T1000 (cell line): ENCODE results near the gene F7.

Experiments
- DNase-seq: peaks from one replicate; lab custom pipeline; 2025; ENCODE audit warnings: mixed read lengths; lab: John Stamatoyannopoulos, UW

Gene F7

DNA sequence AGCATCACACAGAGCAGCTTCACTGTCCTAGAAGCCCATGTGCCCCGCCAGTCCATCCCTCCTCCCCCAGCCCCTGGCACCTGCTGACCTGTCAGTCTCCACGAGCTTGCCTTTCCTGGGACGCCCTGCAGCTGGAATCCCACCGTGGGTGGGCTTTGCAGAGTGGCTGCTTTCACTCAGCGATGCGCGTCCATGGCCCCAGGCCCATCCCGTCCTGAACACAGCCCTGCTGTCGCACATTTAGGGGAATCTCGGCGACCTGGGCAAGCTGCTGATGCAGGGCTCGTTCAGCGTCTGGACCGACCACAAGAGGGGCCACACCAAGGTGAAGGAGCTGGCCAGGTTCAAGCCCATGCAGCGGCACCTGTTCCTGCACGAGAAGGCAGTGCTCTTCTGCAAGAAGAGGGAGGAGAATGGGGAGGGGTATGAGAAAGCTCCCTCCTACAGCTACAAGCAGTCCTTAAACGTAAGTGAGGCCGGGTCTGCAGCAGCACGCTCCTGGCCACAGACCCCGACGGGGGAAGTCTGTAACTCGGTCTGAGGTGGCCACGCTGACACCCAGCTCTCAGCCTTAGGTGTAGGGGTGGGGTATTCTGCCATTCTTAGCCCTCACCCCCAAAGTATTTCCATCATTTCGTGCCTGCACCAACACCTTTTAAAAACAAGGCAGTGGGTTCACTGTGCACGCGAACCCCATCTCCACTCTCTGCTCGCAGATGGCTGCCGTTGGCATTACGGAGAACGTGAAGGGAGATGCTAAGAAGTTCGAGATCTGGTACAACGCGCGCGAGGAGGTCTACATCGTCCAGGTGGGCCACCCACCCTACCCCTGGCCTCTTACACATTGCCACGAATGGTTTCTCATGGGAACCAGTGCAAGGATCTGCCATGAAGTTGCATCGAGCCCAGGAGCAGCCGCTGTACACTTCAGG lies 18.3 kb upstream of the F7 start:
- DNase-seq, result no peak

- no peak for DNase-seq
These were observed 17.5 kb upstream of the F7 start for GRCh38 chr13:113087923-113088690.

- no peak for DNase-seq
These were observed 16.9 kb upstream of the F7 start for GRCh38 chr13:113088691-113089020.

- no peak for DNase-seq
These were observed 15.7 kb upstream of the F7 start for GRCh38 chr13:113089693-113090414.

- DNase-seq, result no peak
These were observed 15.2 kb upstream of the F7 start for GRCh38 chr13:113090415-113090770.

GRCh38 chr13:113090806-113091205 lies 14.8 kb upstream of the F7 start:
- no peak for DNase-seq

GRCh38 chr13:113091211-113091771 lies 14.3 kb upstream of the F7 start:
- no peak for DNase-seq

- DNase-seq, result no peak
These were observed 13.5 kb upstream of the F7 start for GRCh38 chr13:113091891-113092775.

- DNase-seq, result no peak
These were observed 12.6 kb upstream of the F7 start for GRCh38 chr13:113092776-113093579.

DNA sequence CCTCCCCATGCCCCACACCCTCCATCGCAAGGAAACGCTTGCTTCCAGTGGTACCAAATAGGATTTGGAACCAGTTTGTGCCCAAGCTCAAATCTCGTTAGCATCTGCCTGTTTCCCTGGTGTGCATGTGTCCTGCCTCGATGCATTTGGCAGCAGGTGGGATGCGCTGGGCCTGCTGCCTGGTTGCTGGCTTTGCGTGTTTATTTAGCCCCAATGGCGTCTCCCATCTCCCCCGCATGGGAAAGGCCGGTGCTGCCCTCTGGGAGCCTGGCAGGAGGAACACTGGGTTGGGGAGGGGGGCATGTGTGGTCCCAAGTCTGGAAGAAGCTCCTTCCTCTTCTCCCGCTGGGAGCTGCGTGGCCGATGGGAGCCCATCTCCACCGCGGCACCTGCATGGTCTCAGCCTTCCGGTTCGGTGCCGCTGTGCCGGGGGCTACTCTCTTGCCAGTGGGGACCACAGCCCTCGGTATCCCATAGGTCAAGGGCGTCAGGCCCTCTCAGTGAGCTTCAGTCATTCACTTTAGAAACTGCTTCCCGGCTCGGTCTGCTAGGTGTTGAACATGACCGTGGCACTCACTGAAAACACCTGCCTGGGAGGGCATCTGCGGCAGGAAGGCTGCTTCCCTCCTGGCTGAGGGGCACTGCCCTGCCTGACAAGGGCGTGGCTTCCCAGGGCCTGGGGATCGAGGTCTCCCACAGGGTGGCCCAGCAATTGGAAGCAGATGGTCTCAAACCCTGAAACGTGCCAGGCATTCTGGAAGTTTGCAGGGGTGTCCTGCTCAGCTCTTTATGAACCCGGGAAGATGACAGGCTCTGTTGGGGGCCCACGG lies 11.8 kb upstream of the F7 start:
- DNase-seq, result no peak

GRCh38 chr13:113094410-113094800 lies 11.2 kb upstream of the F7 start:
- no peak for DNase-seq

DNA sequence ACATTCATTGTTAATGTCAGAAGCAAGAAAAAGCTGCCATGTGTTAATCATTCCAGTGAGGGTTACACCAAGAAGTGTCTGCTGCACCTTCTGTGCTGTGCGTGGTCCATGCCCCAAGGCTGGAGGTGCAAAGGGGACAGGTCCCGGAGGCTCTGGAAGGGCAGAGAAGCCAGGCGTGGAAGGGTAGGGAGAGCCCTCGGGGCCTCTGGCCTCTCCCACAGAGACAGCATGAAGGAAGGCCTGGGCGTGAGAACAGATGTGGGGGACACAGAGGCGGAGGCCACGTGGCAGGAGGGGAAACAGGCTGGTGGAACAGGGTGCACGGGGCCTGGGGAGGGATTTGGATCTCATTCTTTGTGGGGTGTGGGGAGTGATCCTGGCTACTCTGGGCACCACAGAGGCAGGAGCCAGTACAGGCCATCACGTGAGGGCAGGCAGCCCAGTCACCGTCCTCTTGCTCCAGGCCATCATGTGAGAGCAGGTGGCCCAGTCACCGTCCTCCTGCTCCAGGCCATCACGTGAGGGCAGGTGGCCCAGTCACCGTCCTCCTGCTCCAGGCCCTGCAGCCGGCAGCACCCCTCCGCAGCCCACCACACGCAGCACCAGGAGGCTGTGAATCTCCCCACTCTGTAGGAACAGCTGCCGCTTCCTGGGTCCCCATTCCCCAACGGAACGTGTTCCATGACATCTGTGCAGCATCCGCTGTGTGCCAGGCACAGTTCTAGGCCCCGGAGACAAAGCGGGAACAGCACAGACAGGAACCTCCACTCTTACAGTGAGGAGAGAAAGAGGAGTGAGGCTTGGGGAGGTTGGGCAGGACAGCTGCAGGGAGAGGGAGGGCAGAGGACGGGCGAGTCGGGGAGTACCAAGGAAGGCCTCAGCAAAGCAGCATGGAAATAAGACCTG lies 10.2 kb upstream of the F7 start:
- no peak for DNase-seq

DNA sequence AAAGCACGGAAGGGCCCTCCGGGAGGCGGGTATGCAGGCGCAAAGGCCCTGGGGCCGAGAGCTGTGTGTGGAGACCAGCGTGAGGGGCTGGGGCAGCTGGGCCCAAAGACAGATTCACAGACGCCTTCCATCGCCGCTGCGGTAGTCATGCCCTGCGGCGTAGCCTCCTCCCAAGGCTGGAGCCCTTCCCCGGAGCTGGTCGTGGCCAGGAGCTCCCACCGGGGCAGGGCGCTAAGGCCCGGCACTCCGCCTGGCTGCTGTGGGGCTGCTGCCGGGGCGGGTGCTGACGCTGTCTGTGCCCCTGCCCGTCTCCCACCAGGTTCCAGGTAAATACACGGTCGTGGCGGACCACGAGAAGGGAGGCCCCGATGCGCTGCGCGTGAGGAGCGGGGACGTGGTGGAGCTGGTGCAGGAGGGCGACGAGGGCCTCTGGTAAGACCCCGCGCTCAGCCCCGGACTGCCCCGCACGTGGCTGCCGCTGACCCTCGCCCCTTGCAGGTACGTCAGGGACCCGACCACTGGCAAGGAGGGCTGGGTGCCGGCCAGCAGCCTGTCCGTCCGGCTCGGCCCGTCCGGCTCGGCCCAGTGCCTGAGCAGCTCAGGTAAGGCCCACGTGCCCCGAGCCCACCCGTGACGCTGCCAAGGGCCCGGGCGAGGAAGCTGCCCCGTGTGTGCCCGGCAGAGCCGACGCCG lies 9.4 kb upstream of the F7 start:
- no peak for DNase-seq

GRCh38 chr13:113096745-113097305 lies 8.8 kb upstream of the F7 start:
- no peak for DNase-seq

DNA sequence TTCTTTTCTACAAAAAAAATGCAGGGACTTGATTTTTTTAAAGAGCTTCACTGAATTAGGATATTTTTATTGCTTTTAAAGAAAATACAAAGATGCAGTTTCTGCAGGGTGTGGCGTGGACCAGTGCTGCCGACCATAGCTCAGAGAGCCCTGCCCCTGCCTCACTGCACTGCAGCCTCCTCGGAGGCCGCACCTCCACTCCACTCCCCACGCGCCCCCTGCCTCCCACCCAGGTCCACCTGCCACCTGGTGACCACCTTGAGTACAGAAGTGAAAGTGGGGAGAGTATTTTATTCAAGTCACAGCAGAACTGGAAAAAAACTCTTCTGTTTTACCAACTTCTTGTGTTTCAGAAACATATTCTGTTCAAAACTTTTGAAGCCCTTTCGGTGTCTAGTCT lies 7.9 kb upstream of the F7 start:
- DNase-seq, result no peak

GRCh38 chr13:113098162-113098732 lies 7.3 kb upstream of the F7 start:
- DNase-seq, result no peak

- DNase-seq, result no peak
These were observed 6.4 kb upstream of the F7 start for GRCh38 chr13:113099142-113099541.
